HepG2 (cell line): Measurements from ENCODE around the gene YIF1A. TPM values are rescaled to one million over a fixed set of nuclear protein-coding genes. Genes with fewer than 3 reads are reported as not detected.

Experiments
- ARID2 ChIP-seq: sonication (generic); formaldehyde crosslinking; IDR thresholded peaks from 2 replicates; pipeline ENCODE4 v1.8.1; 2022; ENCODE audit warnings: mild to moderate bottlenecking, missing genetic modification reagents, borderline replicate concordance
- BORCS8-MEF2B ChIP-seq: sonication (generic); formaldehyde crosslinking; IDR thresholded peaks from 2 replicates; pipeline ENCODE4 v1.8.0; 2022; ENCODE audit warnings: mild to moderate bottlenecking, missing genetic modification reagents
- CBX2 ChIP-seq, 2 experiments: fragments of 200-600 bp in 1 of 2; sonication (generic); formaldehyde crosslinking in 1 of 2; IDR thresholded peaks; 2 replicates each; pipeline versions ENCODE4 v1.7.0 to v1.8.1; 2018 to 2022; ENCODE audit warnings: low read depth in 2 of 2, low read length in 1 of 2, mild to moderate bottlenecking in 1 of 2, missing genetic modification reagents in 1 of 2
- HMG20B ChIP-seq: conservative IDR thresholded peaks from 2 replicates; pipeline ENCODE4 v1.6.1; 2016; ENCODE audit warnings: missing genetic modification reagents, missing compliant biosample characterization
- KIAA2018 ChIP-seq: sonication (generic); formaldehyde crosslinking; IDR thresholded peaks from 2 replicates; pipeline ENCODE4 v1.5.0; 2020; ENCODE audit warnings: mild to moderate bottlenecking, missing genetic modification reagents, borderline replicate concordance
- NR2F1 ChIP-seq, 2 experiments: fragments of 450-650 bp in 1 of 2; formaldehyde crosslinking in 1 of 2; IDR thresholded peaks; 2 replicates each; pipeline versions ENCODE4 v1.5.0 to v1.6.1; 2016 to 2020; ENCODE audit warnings: mild to moderate bottlenecking in 1 of 2, missing compliant biosample characterization in 1 of 2, missing genetic modification reagents in 1 of 2, moderate library complexity in 1 of 2
- NR3C1 ChIP-seq: sonication (generic); formaldehyde crosslinking; IDR thresholded peaks from 2 replicates; pipeline ENCODE4 v1.4.0; 2020; ENCODE audit warnings: missing genetic modification reagents
- PAX8 ChIP-seq: sonication (generic); formaldehyde crosslinking; IDR thresholded peaks from 2 replicates; pipeline ENCODE4 v1.8.0; 2022; ENCODE audit warnings: mild to moderate bottlenecking, missing genetic modification reagents, borderline replicate concordance
- PBX3 ChIP-seq: sonication (generic); formaldehyde crosslinking; IDR thresholded peaks from 2 replicates; pipeline ENCODE4 v1.8.1; 2023; ENCODE audit warnings: missing genetic modification reagents, inconsistent platforms, borderline replicate concordance
- REPIN1 ChIP-seq: sonication (generic); formaldehyde crosslinking; IDR thresholded peaks from 2 replicates; pipeline ENCODE4 v1.8.0; 2022; ENCODE audit warnings: missing genetic modification reagents, low read depth, mild to moderate bottlenecking, borderline replicate concordance
- SAP130 ChIP-seq: IDR thresholded peaks from 2 replicates; pipeline ENCODE4 v1.6.1; 2016; ENCODE audit warnings: low read depth
- SRY ChIP-seq: sonication (generic); formaldehyde crosslinking; IDR thresholded peaks from 2 replicates; pipeline ENCODE4 v1.8.0; 2022; ENCODE audit warnings: mild to moderate bottlenecking, missing genetic modification reagents
- ZFP1 ChIP-seq: IDR thresholded peaks from 2 replicates; pipeline ENCODE4 v1.6.1; 2016
- ZNF138 ChIP-seq: sonication (generic); formaldehyde crosslinking; IDR thresholded peaks from 2 replicates; pipeline ENCODE4 v1.5.0; 2020; ENCODE audit warnings: mild to moderate bottlenecking, low read depth, missing genetic modification reagents
- ZNF280B ChIP-seq: sonication (generic); formaldehyde crosslinking; IDR thresholded peaks from 2 replicates; pipeline ENCODE4 v1.5.0; 2020; ENCODE audit warnings: missing genetic modification reagents, mild to moderate bottlenecking, borderline replicate concordance
- ZNF317 ChIP-seq: sonication (generic); formaldehyde crosslinking; IDR thresholded peaks from 2 replicates; pipeline ENCODE4 v1.5.0; 2020; ENCODE audit warnings: mild to moderate bottlenecking, missing genetic modification reagents
- ZNF652 ChIP-seq: IDR thresholded peaks from 2 replicates; pipeline ENCODE4 v1.6.1; 2016; ENCODE audit warnings: low read depth, borderline replicate concordance
- ZSCAN12 ChIP-seq: sonication (generic); formaldehyde crosslinking; IDR thresholded peaks from 2 replicates; pipeline ENCODE4 v1.9.0; 2021; ENCODE audit warnings: mild to moderate bottlenecking, missing genetic modification reagents
- polyA plus RNA-seq, 8 experiments: library from polyadenylated mRNA; depleted of rRNA in 3 of 8; stranded (reverse) in 7 of 8; unstranded in 1 of 8; fragments of >200 nt; fragmentation: Illumina TruSeq in 4 of 8; extraction: Trizol in 4 of 8; gene quantifications; 2 replicates each; pipeline versions ENCODE4 v1.2.1 to v1.2.3, GENCODE V29; 2011 to 2016; ENCODE audit warnings: low read depth in 4 of 8, missing spikeins in 1 of 8, mixed read lengths in 1 of 8; ENCODE audit not compliant: insufficient read depth in 1 of 8
- total RNA-seq, 5 experiments: library from RNA; depleted of rRNA; stranded (reverse); fragments of >200 nt; fragmentation: Illumina TruSeq; extraction: Trizol; gene quantifications; 2 replicates each; pipeline ENCODE4 v1.2.3, GENCODE V29; 2016; ENCODE audit warnings: low read depth in 1 of 5

YIF1A gene
- total and polyA plus RNA-seq, 2 of the 13 experiments (the other 11 are each of a cell fraction or from before 2014, with no cell fraction given), result 133 to 145 TPM

- TF ChIP-seq ZSCAN12 (CRISPR knock-in tag), result no peak
- no peak for TF ChIP-seq SAP130 (CRISPR knock-in tag)
- no peak for TF ChIP-seq ZNF138 (CRISPR knock-in tag)
- 0 out of 2 replicates have a peak, but pooled peaks have one; percentile 13 for TF ChIP-seq PAX8 (CRISPR knock-in tag)
- no peak for TF ChIP-seq NR2F1 (CRISPR knock-in tag; IDR thresholded peaks at IDR 0.05)
- no peak for TF ChIP-seq KIAA2018 (CRISPR knock-in tag)
- TF ChIP-seq ZNF652, result no peak
- 0 out of 2 replicates have a peak, but pooled peaks have one; percentile 1 for TF ChIP-seq SRY (CRISPR knock-in tag)
- 0 out of 2 replicates have a peak, but pooled peaks have one; percentile 26 for TF ChIP-seq ZFP1 (CRISPR knock-in tag)
- no peak for TF ChIP-seq NR3C1 (CRISPR knock-in tag)
- TF ChIP-seq HMG20B (CRISPR knock-in tag), result no peak
- 0 out of 2 replicates have a peak, but pooled peaks have one; percentile 14 for TF ChIP-seq BORCS8-MEF2B (CRISPR knock-in tag)
- TF ChIP-seq ZNF317, result 0 out of 2 replicates have a peak, but pooled peaks have one; percentile 36
- no peak for TF ChIP-seq REPIN1 (CRISPR knock-in tag)
- no peak for TF ChIP-seq CBX2 (IDR thresholded peaks at IDR 0.05; ENCODE audit: low read depth, low read length)
- 0 out of 2 replicates have a peak, but pooled peaks have one; percentile 32 for TF ChIP-seq CBX2 (CRISPR knock-in tag; IDR thresholded peaks at IDR 0.05; ENCODE audit: low read depth)
- no peak for TF ChIP-seq PBX3
- TF ChIP-seq ARID2, result 0 out of 2 replicates have a peak, but pooled peaks have one; percentile 44
- no peak for TF ChIP-seq ZNF280B (CRISPR knock-in tag)
These were observed 22.6 kb upstream of the YIF1A start (continued) for GRCh38 chr11:66311470-66311964.
